ENCODE measurements around the gene ANKRD13B.

DNA sequence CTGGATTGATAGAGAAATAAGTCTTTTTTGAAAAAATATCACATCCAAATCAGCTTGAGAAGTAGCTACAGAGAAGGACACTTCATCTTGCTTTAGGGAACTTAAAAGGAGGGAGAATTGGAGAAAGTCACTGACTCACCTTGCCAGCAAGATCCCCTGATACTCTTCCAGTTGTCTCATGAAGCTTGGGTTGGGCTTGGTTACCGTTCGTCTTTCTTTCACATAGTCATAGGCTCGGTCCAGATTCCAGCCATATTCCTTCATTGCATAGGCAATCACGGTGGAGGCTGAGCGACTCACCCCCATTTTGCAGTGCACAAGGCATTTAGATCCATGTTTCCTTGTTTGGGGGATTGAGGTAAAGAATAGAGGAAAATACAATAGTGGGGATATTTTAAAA lies 55.1 kb downstream of the ANKRD13B start:
- TF ChIP-seq PATZ1 (CRISPR knock-in tag; IDR thresholded peaks at IDR 0.05; ENCODE audit: borderline replicate concordance), result no peak
- no peak for TF ChIP-seq POU6F1 (CRISPR knock-in tag; IDR thresholded peaks at IDR 0.05; ENCODE audit: borderline replicate concordance, low read depth)
- TF ChIP-seq RARB (CRISPR knock-in tag; IDR thresholded peaks at IDR 0.05), result no peak
- TF ChIP-seq ESRRG (CRISPR knock-in tag; IDR thresholded peaks at IDR 0.05), result no peak
- TF ChIP-seq ZFP30 (CRISPR knock-in tag; IDR thresholded peaks at IDR 0.05), result no peak

All from SK-N-SH treated with all-trans-retinoic acid at 6 μM for 48 hours (cell line).